GM23248 (cell line): ENCODE data around the gene FAM83F. TPM values are rescaled to one million over a fixed set of nuclear protein-coding genes. Genes with fewer than 3 reads are reported as not detected.

Experiments used
- DNase-seq: peaks from one replicate; pipeline ENCODE4 v3.0.0-alpha.2; 2015
- H2AFZ ChIP-seq: fragments of 200-600 bp; sonication (generic); 2 replicates; pipeline ENCODE4 v1.6.1; 2016; ENCODE audit warnings: antibody characterized with exemption
- H3F3A ChIP-seq: fragments of 200-600 bp; sonication (generic); 2 replicates; pipeline ENCODE4 v1.6.1; 2016; ENCODE audit warnings: mild to moderate bottlenecking, antibody characterized with exemption, mixed run types; ENCODE audit not compliant: insufficient read depth
- H3K27ac ChIP-seq: fragments of 200-600 bp; sonication (generic); 2 replicates; pipeline ENCODE4 v1.5.1; 2016; ENCODE audit warnings: mild to moderate bottlenecking
- H3K27me3 ChIP-seq: fragments of 200-600 bp; sonication (generic); replicated peaks from 2 replicates; pipeline ENCODE4 v1.6.1; 2016; ENCODE audit warnings: mild to moderate bottlenecking; ENCODE audit not compliant: insufficient read depth
- H3K36me3 ChIP-seq: fragments of 200-600 bp; sonication (generic); 2 replicates; pipeline ENCODE4 v1.6.1; 2016; ENCODE audit warnings: low read depth, mild to moderate bottlenecking
- H3K4me1 ChIP-seq: fragments of 200-600 bp; sonication (generic); 2 replicates; pipeline ENCODE4 v1.6.1; 2016; ENCODE audit warnings: mild to moderate bottlenecking; ENCODE audit not compliant: insufficient read depth
- H3K4me2 ChIP-seq: fragments of 200-600 bp; sonication (generic); one replicate; pipeline ENCODE4 v1.6.1; 2016; ENCODE audit warnings: mild to moderate bottlenecking; ENCODE audit not compliant: unreplicated experiment
- H3K4me3 ChIP-seq: fragments of 200-600 bp; sonication (generic); 2 replicates; pipeline ENCODE4 v1.5.1; 2016; ENCODE audit warnings: mild to moderate bottlenecking
- H3K79me2 ChIP-seq: fragments of 200-600 bp; sonication (generic); 2 replicates; pipeline ENCODE4 v1.6.1; 2016; ENCODE audit warnings: mild to moderate bottlenecking; ENCODE audit not compliant: insufficient read depth
- H3K9ac ChIP-seq: fragments of 200-600 bp; sonication (generic); 2 replicates; pipeline ENCODE4 v1.6.1; 2016; ENCODE audit warnings: mild to moderate bottlenecking
- H3K9me2 ChIP-seq: fragments of 200-600 bp; sonication (generic); 2 replicates; pipeline ENCODE4 v1.6.1; 2016; ENCODE audit warnings: mixed run types, mild to moderate bottlenecking, moderate library complexity; ENCODE audit not compliant: insufficient read depth
- H3K9me3 ChIP-seq: fragments of 200-600 bp; sonication (generic); one replicate; pipeline ENCODE4 v1.6.1; 2017; ENCODE audit warnings: low read depth
- H4K20me1 ChIP-seq: fragments of 200-600 bp; sonication (generic); 2 replicates; pipeline ENCODE4 v1.6.0; 2016; ENCODE audit not compliant: insufficient read depth
- EZH2 ChIP-seq: fragments of 200-600 bp; sonication (generic); IDR thresholded peaks from 2 replicates; pipeline ENCODE4 v1.6.1; 2018; ENCODE audit warnings: antibody characterized with exemption, mild to moderate bottlenecking; ENCODE audit not compliant: insufficient read depth, poor library complexity, severe bottlenecking
- EZH2phosphoT487 ChIP-seq: fragments of 200-600 bp; sonication (generic); IDR thresholded peaks from 2 replicates; pipeline ENCODE4 v1.6.1; 2018; ENCODE audit warnings: antibody characterized with exemption, moderate library complexity, mild to moderate bottlenecking, low read depth; ENCODE audit not compliant: insufficient read depth
- WGBS, 2 experiments: methylation state at CpG; one replicate each; pipeline ENCODE4 v1.1.6; 2015 to 2017; ENCODE audit warnings: low lambda C conversion rate in 2 of 2, low coverage in 1 of 2; ENCODE audit errors: missing lambda C conversion rate in 2 of 2; 5-methylcytosine and 5-hydroxymethylcytosine counted together
- in situ Hi-C: fragments of 300-500 bp; cut with MboI; formaldehyde crosslinking; loops from 2 replicates; pipeline ENCODE4 v1.15.0; 2020
- polyA plus RNA-seq: library from polyadenylated mRNA; unstranded; fragments of >200 nt; fragmentation: Nextera tagmentation; extraction: Ambion mirVana; gene quantifications from 2 replicates; pipeline ENCODE4 v1.2.1, GENCODE V29; 2016
- total RNA-seq: library from RNA; depleted of rRNA; stranded (reverse); fragments of >200 nt; shearing (Covaris generic); gene quantifications from 2 replicates; pipeline ENCODE4 v1.2.3, GENCODE V29; 2014

Gene FAM83F
- total and polyA plus RNA-seq, 2 experiments from 2014 or later, result not detected

DNA sequence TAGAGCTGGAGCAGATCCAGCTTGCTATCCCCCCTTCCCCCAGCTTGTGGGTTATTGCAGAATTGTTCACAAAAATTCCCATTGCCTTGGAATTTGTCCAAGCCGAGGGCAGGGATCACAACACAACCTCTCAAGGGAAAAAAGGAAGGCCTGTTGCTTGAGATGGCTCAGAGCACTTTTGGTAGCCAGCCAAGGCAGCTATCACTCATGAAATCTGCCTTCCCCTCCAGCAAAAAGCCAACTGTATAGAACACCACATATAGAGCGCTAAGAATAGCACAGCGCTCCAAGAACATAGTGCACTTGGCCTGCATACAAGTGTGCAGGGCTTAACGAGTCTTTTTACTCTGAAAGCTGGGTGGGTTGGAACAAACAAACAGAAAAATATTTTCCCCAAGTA, 46.2 kb downstream of the FAM83F start:
- peaks cover 9% of the 10 kb centered on the region for H3K27me3 ChIP-seq
- H3K9me2 ChIP-seq, result no peaks in the 10 kb centered on the region
- no peak overlapping the region for H2AFZ ChIP-seq
- no peak overlapping the region for H3K4me2 ChIP-seq
- DNase-seq, result peak; percentile 42
- H3K9ac ChIP-seq, result no peak overlapping the region
- H3K27ac ChIP-seq, result no peak overlapping the region
- TF ChIP-seq EZH2, result no peak
- no peak for TF ChIP-seq EZH2phosphoT487
- no peaks in the 10 kb centered on the region for H3K9me3 ChIP-seq
- H3K4me1 ChIP-seq, result peaks cover 16% of the 10 kb centered on the region
- no peak overlapping the region for H3K4me3 ChIP-seq
- H3F3A ChIP-seq, result peaks cover 9% of the 10 kb centered on the region; the same call in 1 of the 2 replicates
- no peaks in the 10 kb centered on the region for H4K20me1 ChIP-seq
- H3K36me3 ChIP-seq, result no peaks in the 10 kb centered on the region
- WGBS, 2 experiments, result 1 to 3% methylated on average over 4 of the region's 4 CpGs
- H3K79me2 ChIP-seq, result peaks cover 5% of the 10 kb centered on the region; the same call in 1 of the 2 replicates
- in situ Hi-C loops, result loop anchor here (10.0 kb wide), 1 partner anchor 304 kb away; the partner anchor contains the start of gene ADSL

DNA sequence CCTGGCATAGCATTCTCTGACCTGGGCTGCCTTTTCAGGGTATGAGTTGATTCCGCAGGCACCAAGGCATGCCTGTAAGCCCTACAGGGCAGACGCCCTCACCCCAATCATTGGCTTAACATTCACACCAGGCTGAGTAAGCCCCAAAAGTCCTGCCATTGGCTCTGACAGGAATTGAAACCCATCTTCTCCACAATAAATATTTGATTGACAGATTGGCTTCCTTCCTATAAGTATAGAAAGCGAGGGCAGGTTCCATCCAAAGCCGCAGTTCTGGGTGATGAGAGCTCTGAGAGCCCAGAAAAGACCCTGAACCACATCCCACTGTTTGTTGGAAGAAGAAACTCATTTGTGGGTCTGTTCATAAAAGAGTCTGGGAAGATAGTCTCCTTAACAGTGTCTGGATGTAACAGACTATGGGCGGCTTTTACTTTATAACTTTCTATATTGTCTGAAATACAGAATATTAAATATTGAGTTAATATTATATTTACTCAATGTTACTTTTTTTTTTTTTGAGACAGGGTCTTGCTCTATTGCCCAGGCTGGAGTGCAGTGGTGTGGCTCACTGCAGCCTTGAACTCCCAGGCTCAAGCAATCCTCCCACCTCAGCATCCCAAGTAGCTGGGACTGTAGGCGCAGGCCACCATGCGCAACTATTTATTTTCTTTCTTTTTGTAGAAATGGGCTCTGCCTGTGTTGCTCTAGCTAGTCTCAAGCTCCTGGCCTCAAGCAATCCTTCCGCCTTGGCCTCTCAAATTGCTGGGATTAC, 46.8 kb downstream of the FAM83F start:
- no peak overlapping the region for H3K9ac ChIP-seq
- no peaks in the 10 kb centered on the region for H3K9me3 ChIP-seq
- no peak overlapping the region for H2AFZ ChIP-seq
- no peaks in the 10 kb centered on the region for H4K20me1 ChIP-seq
- in situ Hi-C loops, result loop anchor here (10.0 kb wide), 1 partner anchor 303 kb away; the partner anchor contains the start of gene ADSL
- peaks cover 11% of the 10 kb centered on the region for H3K79me2 ChIP-seq
- H3K4me2 ChIP-seq, result no peak overlapping the region
- peaks cover 11% of the 10 kb centered on the region; the same call in 1 of the 2 replicates for H3F3A ChIP-seq
- no peaks in the 10 kb centered on the region for H3K9me2 ChIP-seq
- H3K36me3 ChIP-seq, result no peaks in the 10 kb centered on the region
- H3K27ac ChIP-seq, result no peak overlapping the region
- H3K27me3 ChIP-seq, result peaks cover 9% of the 10 kb centered on the region
- peaks cover 20% of the 10 kb centered on the region for H3K4me1 ChIP-seq
- no peak overlapping the region for H3K4me3 ChIP-seq
- WGBS, 2 experiments, result 60 to 64% methylated on average over 8 of the region's 8 CpGs
- no peak for TF ChIP-seq EZH2phosphoT487
- no peak for TF ChIP-seq EZH2
- DNase-seq, result no peak

DNA sequence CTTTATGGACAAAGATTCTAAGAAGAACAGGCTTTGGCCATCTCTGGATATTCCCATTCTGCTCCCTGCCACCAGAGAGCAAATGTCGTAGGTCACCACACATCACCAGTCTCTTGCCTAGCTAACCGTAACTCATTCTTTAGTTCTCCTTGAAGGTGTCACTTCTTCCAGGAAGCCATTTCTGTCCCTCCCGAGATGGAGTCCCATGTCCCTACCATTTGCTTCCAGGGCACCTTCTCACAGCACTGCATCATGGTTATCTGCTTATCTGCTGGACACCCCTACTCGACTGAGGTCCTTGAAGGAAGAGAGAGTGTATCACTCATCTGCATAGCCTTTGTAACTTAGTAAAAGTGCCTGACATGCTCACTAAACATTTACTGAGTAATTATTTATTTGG, 47.6 kb downstream of the FAM83F start:
- Histone ChIP-seq H3K4me2 (peak overlapping the region; percentile 98), H3K4me3 (no peak overlapping the region), H2AFZ (peak overlapping the region; percentile 94; the same call in 1 of the 2 replicates), H3K27ac (peak overlapping the region; percentile 86; the same call in 1 of the 2 replicates), H3K9me3 (no peaks in the 10 kb centered on the region), H4K20me1 (no peaks in the 10 kb centered on the region), H3K79me2 (peaks cover 17% of the 10 kb centered on the region), H3K4me1 (peaks cover 20% of the 10 kb centered on the region), H3K9me2 (no peaks in the 10 kb centered on the region), H3K27me3 (peaks cover 9% of the 10 kb centered on the region), H3K9ac (no peak overlapping the region), H3F3A (peaks cover 11% of the 10 kb centered on the region; the same call in 1 of the 2 replicates), H3K36me3 (no peaks in the 10 kb centered on the region)
- in situ Hi-C loops, result loop anchor here (10.0 kb wide), 1 partner anchor 302 kb away; the partner anchor contains the start of gene ADSL
- 55 to 61% methylated on average over 4 of the region's 4 CpGs for WGBS, 2 experiments
- no peak for TF ChIP-seq EZH2phosphoT487
- no peak for TF ChIP-seq EZH2
- no peak for DNase-seq

DNA sequence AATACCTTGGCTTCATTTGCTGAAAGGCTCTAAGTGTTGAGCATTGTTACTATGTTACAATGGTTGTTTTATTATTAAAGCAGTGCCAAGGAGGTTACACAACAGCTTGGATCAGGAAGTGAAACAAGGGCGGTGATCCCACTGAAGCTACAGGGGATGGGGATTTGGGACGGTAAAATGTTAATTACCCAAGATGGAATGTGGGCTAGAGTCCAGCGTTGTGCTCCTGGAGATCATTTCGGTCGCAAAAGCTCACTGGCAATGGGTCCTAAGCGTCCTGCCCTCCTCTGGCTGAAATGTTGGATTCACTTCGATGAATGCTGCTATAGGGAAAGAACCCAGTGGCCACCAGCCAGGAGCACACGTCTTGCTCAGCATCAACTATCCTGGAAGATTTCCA, 48.3 kb downstream of the FAM83F start:
- in situ Hi-C loops, result loop anchor here (10.0 kb wide), 1 partner anchor 302 kb away; the partner anchor contains the start of gene ADSL
- peak overlapping the region; percentile 98 for H3K4me2 ChIP-seq
- peak overlapping the region; percentile 88 for H3K4me3 ChIP-seq

More for the DNA sequence above, 48.3 kb downstream of the FAM83F start:
- no peaks in the 10 kb centered on the region for H3K9me2 ChIP-seq
- no peaks in the 10 kb centered on the region for H3K9me3 ChIP-seq
- DNase-seq, result peak; percentile 81
- peak overlapping the region; percentile 94 for H2AFZ ChIP-seq
- H3K79me2 ChIP-seq, result peaks cover 25% of the 10 kb centered on the region
- peaks cover 20% of the 10 kb centered on the region for H3K4me1 ChIP-seq
- whole genome bisulfite sequencing, 2 experiments, result 2% methylated on average over 8 of the region's 8 CpGs
- no peaks in the 10 kb centered on the region for H4K20me1 ChIP-seq
- peak overlapping the region; percentile 86 for H3K9ac ChIP-seq
- no peaks in the 10 kb centered on the region for H3K36me3 ChIP-seq
- H3K27ac ChIP-seq, result peak overlapping the region; percentile 86
- no peak for TF ChIP-seq EZH2phosphoT487
- TF ChIP-seq EZH2, result no peak
- H3F3A ChIP-seq, result peaks cover 11% of the 10 kb centered on the region; the same call in 1 of the 2 replicates
- peaks cover 9% of the 10 kb centered on the region for H3K27me3 ChIP-seq
